ENCODE data around the gene B4GAT1. TPM values are rescaled to one million over a fixed set of nuclear protein-coding genes. Genes with fewer than 3 reads are reported as not detected.
A peak's percentile ranks its signal among the peaks of the same experiment; 100 is the strongest.

B4GAT1 gene
- total and polyA plus RNA-seq, 9 of the 15 experiments (the other 6 are each of a cell fraction or from before 2014, with no cell fraction given) = 0.86 to 9.5 (median 3.8) TPM

- DNase-seq (ENCODE audit: extremely low read depth in 1 of 4, low spot score in 3 of 4) (peak in 2 of 4 experiments; percentile 48 to 70), ATAC-seq (no peak), FAIRE-seq (no peak)
- POLR2A ChIA-PET = interaction anchor here (0.6 to 0.7 kb wide), 4 partner anchors 10 to 316 kb away, joined by 3 read pairs; partner anchors contain the start of gene RIN1
- Histone ChIP-seq H3K4me1 (replicated peaks in 1 of 2; ENCODE audit: control insufficient read depth in 2 of 2, insufficient read depth in 2 of 2, low read length in 2 of 2) (peaks cover 20 to 63% of the 10 kb centered on the region in 2 experiments; a peak in 4 of 5 replicates), H3K27me3 (ENCODE audit: control insufficient read depth in 2 of 2, insufficient read depth in 2 of 2, low read length in 2 of 2) (no peaks in the 10 kb centered on the region), H3K27ac (ENCODE audit: extremely low read depth, low read depth, low read length) (no peak overlapping the region), H2AFZ (ENCODE audit: low read depth, low read length) (peak overlapping the region; percentile 54; the same call in 1 of the 2 replicates), H3K9ac (ENCODE audit: insufficient read depth in 1 of 2, low read depth in 2 of 2, low read length in 2 of 2) (peak overlapping the region in 1 of 2 experiments; percentile 76; a peak in 2 of 4 replicates), H3K36me3 (ENCODE audit: control insufficient read depth, insufficient read depth, low read length) (no peaks in the 10 kb centered on the region), H3K79me2 (ENCODE audit: control insufficient read depth, insufficient read depth, low read length) (no peaks in the 10 kb centered on the region), H3K9me1 (ENCODE audit: control insufficient read depth, insufficient read depth, low read length) (peaks cover 4% of the 10 kb centered on the region), H4K20me1 (replicated peaks; ENCODE audit: control insufficient read depth, insufficient read depth, low read length) (no peaks in the 10 kb centered on the region), H3K4me2 (ENCODE audit: insufficient read depth, low read length) (no peak overlapping the region), H3K4me3 (no peak overlapping the region), H3K9me3 (replicated peaks; ENCODE audit: control insufficient read depth, insufficient read depth, low read depth, low read length) (no peaks in the 10 kb centered on the region)
- CTCF ChIA-PET (ENCODE audit: low intra/inter-chr PET ratio) = interaction anchor here (2.9 to 3.1 kb wide), 2 partner anchors 15 to 104 kb away, joined by 16 to 37 read pairs; no protein-coding TSS in a partner anchor
- intact Hi-C loops (cut with micrococcal nuclease) = no loop called here
- 57% methylated on average over 10 of the region's 21 CpGs for WGBS (ENCODE audit: insufficient coverage, low coverage, missing lambda C conversion rate)
- BruUV-seq (replicated peaks) = no TSS peak
- TF ChIP-seq ZNF518B (CRISPR knock-in tag; IDR thresholded peaks at IDR 0.05) (no peak), HDAC2 (IDR thresholded peaks at IDR 0.05) (no peak), ZNF668 (CRISPR knock-in tag; IDR thresholded peaks at IDR 0.05) (no peak), YBX1 (IDR thresholded peaks at IDR 0.05) (no peak), TFAP4 (CRISPR knock-in tag; IDR thresholded peaks at IDR 0.05; ENCODE audit: borderline replicate concordance) (0 out of 2 replicates have a peak, but pooled peaks have one; percentile 13), ZBTB7A (IDR thresholded peaks at IDR 0.05; ENCODE audit: borderline replicate concordance, control insufficient read depth, low read depth, low read length) (peak; percentile 67; the same call in 1 of the 2 replicates), SREBF2 (CRISPR knock-in tag; IDR thresholded peaks at IDR 0.05) (no peak), CREB5 (CRISPR knock-in tag; IDR thresholded peaks at IDR 0.05) (no peak)
- in situ Hi-C loops (cut with MboI) = loop anchor here (5.0 kb wide), 1 partner anchor 109 kb away; no protein-coding TSS in a partner anchor
Observed at GRCh38 chr11:66326261-66327111, 20.9 kb downstream of the B4GAT1 start.
